Measurements from ENCODE around the gene SPACA6.

The SPACA6 gene

GRCh38 chr19:51699170-51699569 lies 6.0 kb downstream of the SPACA6 start:
- H3K4me3 ChIP-seq (ENCODE audit: low read depth, low read length) = no peak overlapping the region
- TF ChIP-seq CTCF (IDR thresholded peaks at IDR 0.05; ENCODE audit: borderline replicate concordance, insufficient read depth, low read depth, low read length) = no peak

GRCh38 chr19:51701468-51702100 lies 8.5 kb downstream of the SPACA6 start:
- no peak overlapping the region for H3K4me3 ChIP-seq (ENCODE audit: low read depth, low read length)
- TF ChIP-seq CTCF (IDR thresholded peaks at IDR 0.05; ENCODE audit: borderline replicate concordance, insufficient read depth, low read depth, low read length) = no peak

GRCh38 chr19:51702103-51702824 lies 9.1 kb downstream of the SPACA6 start:
- H3K4me3 ChIP-seq (ENCODE audit: low read depth, low read length) = no peak overlapping the region
- no peak for TF ChIP-seq CTCF (IDR thresholded peaks at IDR 0.05; ENCODE audit: borderline replicate concordance, insufficient read depth, low read depth, low read length)

GRCh38 chr19:51702825-51703574 lies 9.9 kb downstream of the SPACA6 start:
- no peak for TF ChIP-seq CTCF (IDR thresholded peaks at IDR 0.05; ENCODE audit: borderline replicate concordance, insufficient read depth, low read depth, low read length)
- peak overlapping the region; percentile 90 for H3K4me3 ChIP-seq (ENCODE audit: low read depth, low read length)

GRCh38 chr19:51703575-51704515 lies 10.7 kb downstream of the SPACA6 start:
- peak; percentile 50 for TF ChIP-seq CTCF (IDR thresholded peaks at IDR 0.05; ENCODE audit: borderline replicate concordance, insufficient read depth, low read depth, low read length)
- peak overlapping the region; percentile 90 for H3K4me3 ChIP-seq (ENCODE audit: low read depth, low read length)

GRCh38 chr19:51704626-51705025 lies 11.5 kb downstream of the SPACA6 start:
- peak overlapping the region; percentile 90 for H3K4me3 ChIP-seq (ENCODE audit: low read depth, low read length)
- no peak for TF ChIP-seq CTCF (IDR thresholded peaks at IDR 0.05; ENCODE audit: borderline replicate concordance, insufficient read depth, low read depth, low read length)

Data from GM12875 (cell line).